Trophoblast cell (in vitro differentiated cells and primary cell): ENCODE data around the gene STK10.

Experiments used
- DNase-seq, 2 donors: peaks; one replicate each; pipeline ENCODE4 v3.0.0-alpha.2; 2016
- H2AFZ ChIP-seq: 2 replicates; pipeline ENCODE4 v1.6.1; 2013; ENCODE audit warnings: low read length, moderate library complexity, mild to moderate bottlenecking; ENCODE audit not compliant: insufficient read depth, poor library complexity
- H2AK5ac ChIP-seq: 2 replicates; pipeline ENCODE4 v1.6.1; 2013; ENCODE audit warnings: mild to moderate bottlenecking, low read length
- H2BK120ac ChIP-seq: 2 replicates; pipeline ENCODE4 v1.6.1; 2013; ENCODE audit warnings: low read length, mild to moderate bottlenecking, moderate library complexity; ENCODE audit not compliant: insufficient read depth, poor library complexity
- H2BK12ac ChIP-seq: 2 replicates; pipeline ENCODE4 v1.6.1; 2013; ENCODE audit warnings: mild to moderate bottlenecking, low read length, moderate library complexity
- H2BK5ac ChIP-seq: 2 replicates; pipeline ENCODE4 v1.6.1; 2013; ENCODE audit warnings: low read length, low read depth, moderate library complexity, mild to moderate bottlenecking; ENCODE audit not compliant: poor library complexity
- H3K14ac ChIP-seq: 2 replicates; pipeline ENCODE4 v1.6.1; 2013; ENCODE audit warnings: mild to moderate bottlenecking, low read length
- H3K18ac ChIP-seq: 2 replicates; pipeline ENCODE4 v1.6.1; 2013; ENCODE audit warnings: mild to moderate bottlenecking, low read length
- H3K23ac ChIP-seq: 2 replicates; pipeline ENCODE4 v1.6.1; 2013; ENCODE audit warnings: low read length
- H3K27ac ChIP-seq: 2 replicates; pipeline ENCODE4 v1.5.1; 2013; ENCODE audit warnings: low read depth, mild to moderate bottlenecking, inconsistent platforms, low read length, moderate library complexity
- H3K27me3 ChIP-seq: 2 replicates; pipeline ENCODE4 v1.6.1; 2013; ENCODE audit warnings: inconsistent platforms, mild to moderate bottlenecking, low read length, moderate library complexity; ENCODE audit not compliant: insufficient read depth
- H3K36me3 ChIP-seq, 2 experiments: 1 replicate in 1 of 2; 2 replicates in 1 of 2; pipeline ENCODE4 v1.6.1; 2013; ENCODE audit warnings: low read length in 2 of 2, mild to moderate bottlenecking in 2 of 2, moderate library complexity in 1 of 2; ENCODE audit not compliant: insufficient read depth in 2 of 2, control insufficient read depth in 1 of 2
- H3K4ac ChIP-seq: 2 replicates; pipeline ENCODE4 v1.6.1; 2013; ENCODE audit warnings: low read depth, mild to moderate bottlenecking, low read length, moderate library complexity
- H3K4me1 ChIP-seq, 2 experiments: 1 replicate in 1 of 2; 2 replicates in 1 of 2; pipeline ENCODE4 v1.6.1; 2013; ENCODE audit warnings: low read length in 2 of 2, mild to moderate bottlenecking in 2 of 2, moderate library complexity in 1 of 2; ENCODE audit not compliant: insufficient read depth in 2 of 2, control insufficient read depth in 1 of 2
- H3K4me2 ChIP-seq: 2 replicates; pipeline ENCODE4 v1.6.1; 2013; ENCODE audit warnings: inconsistent platforms, mild to moderate bottlenecking, low read length, moderate library complexity
- H3K4me3 ChIP-seq: 2 replicates; pipeline ENCODE4 v1.5.1; 2013; ENCODE audit warnings: mild to moderate bottlenecking, low read depth, low read length, inconsistent platforms
- H3K79me1 ChIP-seq: one replicate; pipeline ENCODE4 v1.6.1; 2013; ENCODE audit warnings: low read length
- H3K79me2 ChIP-seq: 2 replicates; pipeline ENCODE4 v1.6.1; 2013; ENCODE audit warnings: low read length, mild to moderate bottlenecking; ENCODE audit not compliant: control insufficient read depth, insufficient read depth, poor library complexity
- H3K9ac ChIP-seq: 2 replicates; pipeline ENCODE4 v1.6.1; 2013; ENCODE audit warnings: mild to moderate bottlenecking, low read length
- H3K9me3 ChIP-seq: 2 replicates; pipeline ENCODE4 v1.6.1; 2013; ENCODE audit warnings: low read depth, mild to moderate bottlenecking, control low read depth, inconsistent platforms, low read length; ENCODE audit not compliant: insufficient read depth
- H4K12ac ChIP-seq: 2 replicates; pipeline ENCODE4 v1.6.1; 2013; ENCODE audit warnings: low read depth, mild to moderate bottlenecking, low read length, moderate library complexity
- H4K8ac ChIP-seq: 2 replicates; pipeline ENCODE4 v1.6.1; 2013; ENCODE audit warnings: low read depth, mild to moderate bottlenecking, low read length, moderate library complexity
- H4K91ac ChIP-seq: one replicate; pipeline ENCODE4 v1.6.1; 2013; ENCODE audit warnings: low read depth, mild to moderate bottlenecking, low read length, moderate library complexity
- WGBS: extraction: QIAGEN DNeasy Blood & Tissue Kit; methylation state at CpG from one replicate; pipeline ENCODE4 v1.1.7; 2013; ENCODE audit warnings: missing lambda C conversion rate; ENCODE audit not compliant: insufficient read length, insufficient coverage; ENCODE audit errors: extremely low coverage; 5-methylcytosine and 5-hydroxymethylcytosine counted together

Gene STK10

DNA sequence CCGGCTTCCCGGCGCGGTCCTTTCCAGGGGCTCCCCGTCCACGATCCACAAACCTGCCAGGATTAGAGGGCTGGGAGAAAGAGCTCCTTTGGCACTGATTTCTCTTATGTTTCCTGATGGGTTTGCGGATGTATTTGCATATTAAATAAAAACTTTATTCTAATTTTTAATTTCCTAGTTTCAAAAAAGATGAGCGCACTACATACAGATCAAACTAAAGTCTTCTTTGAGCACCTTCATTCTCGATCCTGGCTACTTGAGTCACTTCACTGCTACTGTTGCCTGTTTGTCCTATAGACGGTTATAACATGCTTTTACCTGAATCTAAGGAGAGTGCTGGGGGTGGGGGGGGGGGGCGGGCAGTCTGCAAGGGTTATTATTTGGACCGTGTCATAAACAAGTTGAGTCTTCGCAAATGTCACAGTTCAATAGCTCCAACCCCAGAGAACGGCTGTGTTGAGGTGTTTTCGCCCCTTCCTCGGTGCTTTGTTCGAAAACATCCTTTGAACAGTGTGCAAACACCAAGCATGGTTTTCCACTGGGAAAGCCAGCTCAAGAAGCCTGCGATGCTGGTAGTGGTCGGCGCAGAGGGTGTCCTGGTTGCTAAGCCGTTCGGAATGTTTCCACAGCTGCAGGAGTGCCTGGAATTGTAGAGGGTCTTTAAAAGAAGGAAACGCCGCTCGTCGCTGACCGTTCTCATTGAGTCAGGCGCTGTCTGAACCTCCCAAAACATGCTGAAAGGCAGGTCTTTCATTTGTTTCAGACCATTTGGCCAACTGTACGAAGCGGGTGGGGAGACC, 1.1 kb upstream of the STK10 start:
- no peak overlapping the region for H3K4me3 ChIP-seq
- peak overlapping the region; percentile 73 for H3K4me2 ChIP-seq
- no peak overlapping the region for H3K23ac ChIP-seq
- WGBS = no CpG with 5 or more reads among the region's 30 CpGs
- no peak overlapping the region for H3K18ac ChIP-seq
- DNase-seq = peak; percentile 54 to 63
- H3K4me1 ChIP-seq = peaks cover 4 to 12% of the 10 kb centered on the region in 2 experiments
- H3K27ac ChIP-seq = peak overlapping the region; percentile 63
- peaks cover 3 to 4% of the 10 kb centered on the region in 2 experiments for H3K36me3 ChIP-seq
- no peak overlapping the region for H2BK120ac ChIP-seq
- H3K9me3 ChIP-seq = no peaks in the 10 kb centered on the region
- H2AFZ ChIP-seq = no peak overlapping the region
- H3K79me2 ChIP-seq = peaks cover 19% of the 10 kb centered on the region
- no peak overlapping the region for H3K4ac ChIP-seq
- H3K9ac ChIP-seq = no peak overlapping the region
- peak overlapping the region; percentile 82 for H4K8ac ChIP-seq
- peaks cover 19% of the 10 kb centered on the region for H3K79me1 ChIP-seq
- no peaks in the 10 kb centered on the region for H3K27me3 ChIP-seq
- peak overlapping the region; percentile 2 for H2BK5ac ChIP-seq
- no peak overlapping the region for H4K12ac ChIP-seq
- H3K14ac ChIP-seq = peak overlapping the region; percentile 44
- H2AK5ac ChIP-seq = no peak overlapping the region
- H4K91ac ChIP-seq = no peak overlapping the region
- no peak overlapping the region for H2BK12ac ChIP-seq

DNA sequence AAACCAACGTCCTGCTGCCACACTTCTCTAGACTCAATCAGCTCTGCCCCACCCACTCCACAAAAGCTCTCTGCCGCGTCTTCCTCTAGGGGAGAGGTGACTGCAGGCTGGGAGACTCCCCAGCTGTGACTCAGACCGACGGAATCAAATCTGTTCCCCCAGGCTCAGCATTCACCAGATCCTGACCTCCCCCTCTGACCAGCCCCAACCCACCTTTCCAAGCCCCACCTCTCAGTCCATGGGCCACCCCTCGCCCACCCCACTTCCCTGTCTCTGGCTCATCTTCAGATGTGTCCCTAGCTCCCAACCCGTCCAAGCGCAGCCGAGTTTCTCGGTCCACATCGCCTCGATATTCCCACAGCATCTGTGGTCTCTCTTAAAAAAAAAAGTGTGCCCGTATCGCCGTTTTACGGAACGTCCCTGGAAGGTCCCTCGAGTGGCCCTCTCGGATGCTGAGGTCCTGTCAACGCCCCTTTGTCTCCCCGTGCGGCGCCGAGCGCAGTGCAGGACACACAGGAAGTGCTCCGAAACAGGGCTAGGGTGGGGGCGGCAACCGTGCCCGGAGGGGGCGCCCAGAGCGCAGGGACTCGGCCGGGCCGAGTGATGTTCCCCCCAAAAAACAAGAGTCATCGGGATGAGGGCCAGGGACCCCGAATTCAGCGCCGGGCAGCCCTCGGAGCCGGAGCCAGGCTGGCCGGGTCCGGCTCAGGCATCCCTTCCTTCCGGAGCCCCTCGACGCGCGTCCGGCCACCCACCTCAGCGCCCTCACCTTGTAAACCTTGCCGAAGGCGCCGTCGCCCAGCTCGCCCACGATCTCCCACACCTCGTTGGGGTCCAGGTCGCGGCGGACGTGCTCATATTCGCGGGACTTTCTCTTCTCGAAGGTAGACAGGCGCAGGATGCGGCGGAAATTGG, 649 bp downstream of the STK10 start:
- Histone ChIP-seq H3K9me3 (no peaks in the 10 kb centered on the region), H4K8ac (peak overlapping the region; percentile 8), H3K36me3 (peaks cover 3 to 4% of the 10 kb centered on the region in 2 experiments), H3K27me3 (no peaks in the 10 kb centered on the region), H2BK12ac (peak overlapping the region; percentile 2), H2AK5ac (peak overlapping the region; percentile 45), H4K91ac (peak overlapping the region; percentile 75), H3K18ac (peak overlapping the region; percentile 39), H3K4ac (peak overlapping the region; percentile 35), H3K79me2 (peaks cover 21% of the 10 kb centered on the region), H3K4me2 (peak overlapping the region; percentile 73), H3K79me1 (peaks cover 19% of the 10 kb centered on the region), H2BK120ac (peak overlapping the region; percentile 9), H2BK5ac (peak overlapping the region; percentile 92), H3K14ac (peak overlapping the region; percentile 14), H3K9ac (peak overlapping the region; percentile 80), H3K27ac (peak overlapping the region; percentile 63), H3K4me3 (peak overlapping the region; percentile 98), H3K4me1 (peaks cover 4 to 12% of the 10 kb centered on the region in 2 experiments), H3K23ac (no peak overlapping the region), H4K12ac (peak overlapping the region; percentile 0), H2AFZ (peak overlapping the region; percentile 4)
- peak; percentile 91 for DNase-seq
- WGBS = no CpG with 5 or more reads among the region's 66 CpGs

DNA sequence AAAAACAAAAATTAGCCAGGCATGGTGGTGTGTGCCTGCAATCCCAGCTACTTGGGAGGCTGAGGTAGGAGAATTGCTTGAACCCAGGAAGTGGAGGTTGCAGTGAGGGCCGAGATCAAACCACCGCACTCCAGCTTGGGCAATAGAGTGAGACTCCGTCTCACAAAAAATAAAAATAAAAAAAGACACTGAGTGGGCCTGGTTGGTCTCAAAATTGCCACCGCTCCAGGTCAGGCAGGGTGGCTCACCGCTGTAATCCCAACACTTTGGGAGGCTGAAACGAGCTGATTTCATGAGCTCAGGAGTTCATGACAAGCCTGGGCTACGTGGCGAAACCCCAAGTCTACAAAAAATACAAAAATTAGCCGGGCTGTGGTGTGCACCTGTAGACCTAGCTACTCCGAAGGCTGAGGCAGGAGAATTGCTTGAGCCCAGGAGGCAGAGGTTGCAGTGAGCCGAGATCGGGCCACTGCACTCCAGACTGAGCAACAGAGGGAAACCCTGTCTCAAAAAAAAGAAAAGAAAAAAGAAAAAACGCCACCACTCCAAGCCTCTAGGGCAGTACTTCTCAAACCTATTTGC, 1.8 kb downstream of the STK10 start:
- H3K9me3 ChIP-seq = no peaks in the 10 kb centered on the region
- no peak overlapping the region for H4K8ac ChIP-seq
- peak overlapping the region; percentile 11 for H2BK12ac ChIP-seq
- H3K4me3 ChIP-seq = no peak overlapping the region
- H3K18ac ChIP-seq = peak overlapping the region; percentile 23
- no peak overlapping the region for H4K12ac ChIP-seq
- no peak overlapping the region for H3K9ac ChIP-seq
- H3K36me3 ChIP-seq = peaks cover 3 to 4% of the 10 kb centered on the region in 2 experiments
- no peak overlapping the region for H2AFZ ChIP-seq
- no CpG with 5 or more reads among the region's 13 CpGs for WGBS
- DNase-seq = peak in 1 of 2 donors; percentile 17
- H3K14ac ChIP-seq = no peak overlapping the region
- H2AK5ac ChIP-seq = peak overlapping the region; percentile 28
- H3K4me1 ChIP-seq = peaks cover 4 to 12% of the 10 kb centered on the region in 2 experiments
- peak overlapping the region; percentile 63 for H3K27ac ChIP-seq
- no peaks in the 10 kb centered on the region for H3K27me3 ChIP-seq
- peak overlapping the region; percentile 38 for H2BK120ac ChIP-seq
- H3K4ac ChIP-seq = peak overlapping the region; percentile 70
- peak overlapping the region; percentile 45 for H4K91ac ChIP-seq
- H3K23ac ChIP-seq = no peak overlapping the region
- H3K4me2 ChIP-seq = peak overlapping the region; percentile 73
- peaks cover 19% of the 10 kb centered on the region for H3K79me1 ChIP-seq
- no peak overlapping the region for H2BK5ac ChIP-seq
- peaks cover 21% of the 10 kb centered on the region for H3K79me2 ChIP-seq

DNA sequence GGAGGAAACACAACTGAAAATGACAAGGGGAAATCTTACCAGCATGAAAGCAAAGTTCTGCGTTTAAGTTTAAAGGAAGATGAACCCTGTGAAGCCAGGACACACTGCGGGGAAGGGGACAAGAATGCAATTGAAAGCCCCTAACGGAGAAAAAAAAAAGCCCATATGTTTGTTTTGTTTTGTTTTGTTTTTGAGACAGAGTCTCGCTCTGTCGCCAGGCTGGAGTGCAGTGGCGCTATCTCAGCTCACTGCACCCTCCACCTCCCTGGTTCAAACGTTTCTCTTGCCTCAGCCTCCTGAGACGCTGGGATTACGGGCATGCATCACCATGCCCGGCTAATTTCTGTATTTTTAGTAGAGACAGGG, 2.9 kb downstream of the STK10 start:
- no peak overlapping the region for H2BK120ac ChIP-seq
- H3K9me3 ChIP-seq = peaks cover 2% of the 10 kb centered on the region
- H3K23ac ChIP-seq = no peak overlapping the region
- H2BK5ac ChIP-seq = no peak overlapping the region
- H2AK5ac ChIP-seq = no peak overlapping the region
- H3K4me2 ChIP-seq = no peak overlapping the region
- no peak overlapping the region for H2AFZ ChIP-seq
- H2BK12ac ChIP-seq = no peak overlapping the region
- H4K91ac ChIP-seq = no peak overlapping the region
- H4K8ac ChIP-seq = no peak overlapping the region
- WGBS = no CpG with 5 or more reads among the region's 10 CpGs
- H3K79me2 ChIP-seq = peaks cover 21% of the 10 kb centered on the region
- H3K9ac ChIP-seq = no peak overlapping the region
- H3K14ac ChIP-seq = no peak overlapping the region
- no peak overlapping the region for H3K18ac ChIP-seq
- H3K4me3 ChIP-seq = no peak overlapping the region
- H3K27ac ChIP-seq = no peak overlapping the region
- H3K4me1 ChIP-seq = peaks cover 4 to 13% of the 10 kb centered on the region in 2 experiments
- no peak for DNase-seq
- peak overlapping the region; percentile 12 for H3K4ac ChIP-seq
- peaks cover 5 to 7% of the 10 kb centered on the region in 2 experiments for H3K36me3 ChIP-seq
- H4K12ac ChIP-seq = no peak overlapping the region
- no peaks in the 10 kb centered on the region for H3K27me3 ChIP-seq
- peaks cover 19% of the 10 kb centered on the region for H3K79me1 ChIP-seq
